ENCODE results near the gene RPL39L.
"Not testable (repeated sequence)": the region's sequence is repeated elsewhere in the genome, so short reads cannot be mapped to it uniquely, and the experiment has no call there.

Gene RPL39L

GRCh38 chr3:187139126-187139894 lies at the start of gene RPL39L:
RPL39L (minus strand) TSS chr3:187139496; CDS start chr3:187121300, 18,196 bp downstream.
- peak; percentile 86 to 90 for DNase-seq (ENCODE audit: low read depth in 2 of 2)

GRCh38 chr3:187188931-187189330 lies 49.6 kb upstream of the RPL39L start:
- DNase-seq (ENCODE audit: low read depth in 2 of 2), result no peak

GRCh38 chr3:187186801-187187421 lies 47.6 kb upstream of the RPL39L start:
- no peak for DNase-seq (ENCODE audit: low read depth in 2 of 2)

- no peak for DNase-seq (ENCODE audit: low read depth in 2 of 2)
Measured at GRCh38 chr3:187186375-187186774, 47.1 kb upstream of the RPL39L start.

GRCh38 chr3:187185759-187186158 lies 46.5 kb upstream of the RPL39L start:
- DNase-seq (ENCODE audit: low read depth in 2 of 2), result no peak

- no peak for DNase-seq (ENCODE audit: low read depth in 2 of 2)
Measured at GRCh38 chr3:187183903-187184302, 44.6 kb upstream of the RPL39L start.

- DNase-seq (ENCODE audit: low read depth in 2 of 2), result no peak
Measured at GRCh38 chr3:187183210-187183862, 44.0 kb upstream of the RPL39L start.

- no peak for DNase-seq (ENCODE audit: low read depth in 2 of 2)
Measured at GRCh38 chr3:187181454-187182170, 42.3 kb upstream of the RPL39L start.

GRCh38 chr3:187172929-187173328 lies 33.6 kb upstream of the RPL39L start:
- DNase-seq (ENCODE audit: low read depth in 2 of 2), result no peak

- DNase-seq (ENCODE audit: low read depth in 2 of 2), result not testable (repeated sequence)
Measured at GRCh38 chr3:187170911-187171310, 31.6 kb upstream of the RPL39L start.

GRCh38 chr3:187169231-187169960 lies 30.1 kb upstream of the RPL39L start:
- DNase-seq (ENCODE audit: low read depth in 2 of 2), result no peak

- no peak for DNase-seq (ENCODE audit: low read depth in 2 of 2)
Measured at GRCh38 chr3:187167777-187168176, 28.5 kb upstream of the RPL39L start.

- no peak for DNase-seq (ENCODE audit: low read depth in 2 of 2)
Measured at GRCh38 chr3:187166750-187167149, 27.5 kb upstream of the RPL39L start.

GRCh38 chr3:187165144-187165543 lies 25.8 kb upstream of the RPL39L start:
- DNase-seq (ENCODE audit: low read depth in 2 of 2), result peak in 1 of 2 donors; percentile 9

GRCh38 chr3:187162265-187162953 lies 23.1 kb upstream of the RPL39L start:
- no peak for DNase-seq (ENCODE audit: low read depth in 2 of 2)

GRCh38 chr3:187161556-187161955 lies 22.3 kb upstream of the RPL39L start:
- no peak for DNase-seq (ENCODE audit: low read depth in 2 of 2)

GRCh38 chr3:187150599-187150998 lies 11.3 kb upstream of the RPL39L start:
- peak; percentile 51 to 56 for DNase-seq (ENCODE audit: low read depth in 2 of 2)

GRCh38 chr3:187150186-187150585 lies 10.9 kb upstream of the RPL39L start:
- DNase-seq (ENCODE audit: low read depth in 2 of 2), result no peak

- DNase-seq (ENCODE audit: low read depth in 2 of 2), result no peak
Measured at GRCh38 chr3:187146389-187146788, 7.1 kb upstream of the RPL39L start.

- DNase-seq (ENCODE audit: low read depth in 2 of 2), result no peak
Measured at GRCh38 chr3:187145149-187145895, 6.0 kb upstream of the RPL39L start.
